ENCODE data around the gene HLF. TPM values are rescaled to one million over a fixed set of nuclear protein-coding genes. Genes with fewer than 3 reads are reported as not detected.

HLF gene
- total RNA-seq, 3 donors from 2014 or later: 1.3 to 34.9 (median 3.5) TPM

- DNase-seq: peak in 2 of 3 donors; percentile 44 to 57
- no peaks in the 10 kb centered on the region for H3K9me3 ChIP-seq
- no peaks in the 10 kb centered on the region for H3K36me3 ChIP-seq (ENCODE audit: low read depth)
- intact Hi-C loops (cut with DNase I, micrococcal nuclease): loop anchor here in 1 of 2 donors (10.0 kb wide), 1 partner anchor 354 kb away; no protein-coding TSS in a partner anchor
- TF ChIP-seq, protein P1, sequence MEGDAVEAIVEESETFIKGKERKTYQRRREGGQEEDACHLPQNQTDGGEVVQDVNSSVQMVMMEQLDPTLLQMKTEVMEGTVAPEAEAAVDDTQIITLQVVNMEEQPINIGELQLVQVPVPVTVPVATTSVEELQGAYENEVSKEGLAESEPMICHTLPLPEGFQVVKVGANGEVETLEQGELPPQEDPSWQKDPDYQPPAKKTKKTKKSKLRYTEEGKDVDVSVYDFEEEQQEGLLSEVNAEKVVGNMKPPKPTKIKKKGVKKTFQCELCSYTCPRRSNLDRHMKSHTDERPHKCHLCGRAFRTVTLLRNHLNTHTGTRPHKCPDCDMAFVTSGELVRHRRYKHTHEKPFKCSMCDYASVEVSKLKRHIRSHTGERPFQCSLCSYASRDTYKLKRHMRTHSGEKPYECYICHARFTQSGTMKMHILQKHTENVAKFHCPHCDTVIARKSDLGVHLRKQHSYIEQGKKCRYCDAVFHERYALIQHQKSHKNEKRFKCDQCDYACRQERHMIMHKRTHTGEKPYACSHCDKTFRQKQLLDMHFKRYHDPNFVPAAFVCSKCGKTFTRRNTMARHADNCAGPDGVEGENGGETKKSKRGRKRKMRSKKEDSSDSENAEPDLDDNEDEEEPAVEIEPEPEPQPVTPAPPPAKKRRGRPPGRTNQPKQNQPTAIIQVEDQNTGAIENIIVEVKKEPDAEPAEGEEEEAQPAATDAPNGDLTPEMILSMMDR (IDR thresholded peaks at IDR 0.05): peak; percentile 72
- H3K4me1 ChIP-seq (ENCODE audit: low read depth): no peaks in the 10 kb centered on the region
- peak; percentile 82 for ATAC-seq
- no peak overlapping the region for H3K4me3 ChIP-seq
Measured at GRCh38 chr17:55348749-55349354, 84.1 kb downstream of the HLF start.

DNA sequence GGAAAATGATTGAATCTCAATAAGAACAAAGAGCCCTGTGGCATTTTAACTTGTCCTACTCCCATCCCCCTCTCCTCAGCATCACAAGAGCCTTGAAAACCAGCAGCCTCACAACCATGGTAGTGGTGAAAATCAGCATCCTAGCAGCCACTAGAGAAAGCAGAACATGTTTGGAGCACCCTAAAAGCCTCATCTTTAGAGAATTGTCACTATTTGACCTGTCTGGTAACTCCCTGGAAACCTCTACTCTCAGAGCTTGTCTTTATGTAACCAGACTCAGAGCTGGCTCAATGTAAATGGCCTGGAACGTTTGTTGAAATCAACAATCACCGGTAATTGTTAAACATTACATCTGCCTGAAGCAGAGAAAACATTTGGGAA, 86.1 kb downstream of the HLF start:
- ATAC-seq (no peak), DNase-seq (no peak)
- H3K36me3 ChIP-seq (ENCODE audit: low read depth): no peaks in the 10 kb centered on the region
- H3K4me3 ChIP-seq: no peak overlapping the region
- H3K9me3 ChIP-seq: no peaks in the 10 kb centered on the region
- no peaks in the 10 kb centered on the region for H3K4me1 ChIP-seq (ENCODE audit: low read depth)
- intact Hi-C loops (cut with DNase I, micrococcal nuclease): no loop called here
- TF ChIP-seq, protein P1 (IDR thresholded peaks at IDR 0.05): no peak

- H3K4me1 ChIP-seq (ENCODE audit: low read depth): no peaks in the 10 kb centered on the region
- H3K4me3 ChIP-seq: no peak overlapping the region
- intact Hi-C loops (cut with DNase I, micrococcal nuclease): no loop called here
- DNase-seq (no peak), ATAC-seq (no peak)
- no peaks in the 10 kb centered on the region for H3K9me3 ChIP-seq
- TF ChIP-seq, protein P1 (IDR thresholded peaks at IDR 0.05): no peak
- no peaks in the 10 kb centered on the region for H3K36me3 ChIP-seq (ENCODE audit: low read depth)
Measured at GRCh38 chr17:55351226-55351625, 86.5 kb downstream of the HLF start.

- intact Hi-C loops (cut with DNase I, micrococcal nuclease): no loop called here
- H3K4me3 ChIP-seq: no peak overlapping the region
- no peaks in the 10 kb centered on the region for H3K9me3 ChIP-seq
- H3K36me3 ChIP-seq (ENCODE audit: low read depth): no peaks in the 10 kb centered on the region
- DNase-seq (no peak), ATAC-seq (no peak)
- TF ChIP-seq, protein P1 (IDR thresholded peaks at IDR 0.05): no peak
- H3K4me1 ChIP-seq (ENCODE audit: low read depth): no peaks in the 10 kb centered on the region
Measured at GRCh38 chr17:55354010-55354409, 89.2 kb downstream of the HLF start.

DNA sequence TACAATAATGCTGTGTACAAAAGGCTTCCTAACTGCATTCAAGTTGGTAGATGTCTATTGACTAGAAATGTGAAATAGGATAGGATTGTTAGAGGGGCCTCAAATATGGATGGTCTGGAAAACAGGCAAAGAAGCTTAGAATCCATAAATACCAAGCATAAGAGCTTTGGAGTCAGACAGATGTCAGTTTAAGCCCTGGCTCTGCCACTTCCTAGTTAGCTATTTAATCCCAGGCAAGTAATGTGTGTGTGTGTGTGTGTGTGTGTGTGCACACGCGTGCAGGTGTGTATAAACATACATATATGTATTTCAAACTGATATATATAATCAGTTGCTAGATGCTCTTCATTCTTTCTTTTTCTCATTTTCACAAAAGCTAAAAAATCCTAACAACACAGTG, 90.2 kb downstream of the HLF start:
- H3K4me1 ChIP-seq (ENCODE audit: low read depth): no peaks in the 10 kb centered on the region
- no peaks in the 10 kb centered on the region for H3K36me3 ChIP-seq (ENCODE audit: low read depth)
- H3K9me3 ChIP-seq: no peaks in the 10 kb centered on the region
- ATAC-seq: no peak
- TF ChIP-seq, protein P1 (IDR thresholded peaks at IDR 0.05): no peak
- DNase-seq: no peak
- H3K4me3 ChIP-seq: no peak overlapping the region
- intact Hi-C loops (cut with DNase I, micrococcal nuclease): no loop called here

Data from mucosa of descending colon (tissue), 3 donors.